Panc1 (cell line): ENCODE results near the gene TLE3. TPM values are rescaled to one million over a fixed set of nuclear protein-coding genes. Genes with fewer than 3 reads are reported as not detected.

Experiments
- ATAC-seq: fragments of 200-7000 bp; cut with Tn5 transposase; 2 replicates; pipeline ENCODE4 v1.9.1; 2020; ENCODE audit warnings: mild to moderate bottlenecking, moderate library complexity
- BruUV-seq: library from RNA; stranded (reverse); fragments of 400-500 nt; replicated peaks from 2 replicates; lab custom pipeline; 2021; lab: Mats Ljungman, UMichigan
- CTCF ChIA-PET: fragments of 300-600 bp; sonication (Branson Sonifier 250); formaldehyde crosslinking; loops from one replicate; lab custom pipeline; 2022; ENCODE audit warnings: antibody characterized with exemption; lab: Charles Lee
- POLR2A ChIA-PET: fragments of 300-600 bp; sonication (Branson Sonifier 250); formaldehyde crosslinking; loops from one replicate; lab custom pipeline; 2022; ENCODE audit warnings: antibody characterized with exemption; lab: Charles Lee
- DNase-seq: peaks from one replicate; pipeline ENCODE4 v3.0.0-alpha.2; 2010; ENCODE audit warnings: low read depth, low spot score
- H3K27ac ChIP-seq: 2 replicates; pipeline ENCODE4 v1.5.1; 2011; ENCODE audit warnings: mild to moderate bottlenecking, low read length, inconsistent platforms
- H3K27me3 ChIP-seq: fragments of 200-500 bp; sonication (Bioruptor generic); 2 replicates; pipeline ENCODE4 v1.6.0; 2014; ENCODE audit warnings: low read length, inconsistent platforms; ENCODE audit not compliant: control insufficient read depth, insufficient read depth
- H3K36me3 ChIP-seq: fragments of 200-500 bp; sonication (Bioruptor generic); 2 replicates; pipeline ENCODE4 v1.5.1; 2014; ENCODE audit warnings: inconsistent platforms, mild to moderate bottlenecking, low read length, moderate library complexity; ENCODE audit not compliant: control insufficient read depth, insufficient read depth
- H3K4me1 ChIP-seq: 2 replicates; pipeline ENCODE4 v1.5.1; 2011; ENCODE audit warnings: inconsistent platforms, mild to moderate bottlenecking, low read length, moderate library complexity; ENCODE audit not compliant: control insufficient read depth, insufficient read depth
- H3K4me3 ChIP-seq, 2 experiments: 2 replicates each; pipeline ENCODE4 v1.5.1; 2011 to 2012; ENCODE audit warnings: low read depth in 2 of 2, low read length in 2 of 2, mild to moderate bottlenecking in 2 of 2, inconsistent platforms in 1 of 2, moderate library complexity in 1 of 2
- H3K9me3 ChIP-seq: fragments of 200-500 bp; sonication (Bioruptor generic); 2 replicates; pipeline ENCODE4 v1.5.1; 2014; ENCODE audit warnings: low read depth, mild to moderate bottlenecking, inconsistent platforms, low read length, moderate library complexity; ENCODE audit not compliant: control insufficient read depth, insufficient read depth
- POLR2AphosphoS5 ChIP-seq: IDR thresholded peaks from 2 replicates; pipeline ENCODE4 v1.6.1; 2012; ENCODE audit warnings: mild to moderate bottlenecking, low read depth, low read length, moderate library complexity
- SIN3A ChIP-seq: IDR thresholded peaks from 2 replicates; pipeline ENCODE4 v1.6.1; 2012; ENCODE audit warnings: low read depth, mild to moderate bottlenecking, low read length, moderate library complexity, borderline replicate concordance; ENCODE audit not compliant: insufficient read depth
- TCF7L2 ChIP-seq: IDR thresholded peaks from 2 replicates; pipeline ENCODE4 v1.6.1; 2011; ENCODE audit warnings: mild to moderate bottlenecking, low read depth, low read length, inconsistent platforms
- in situ Hi-C: cut with HindIII; loops from 2 replicates; pipeline ENCODE4 v1.10.0; 2016; ENCODE audit warnings: low sequenced_read_pairs, low pct_unique_long_range_greater_than_20kb
- intact Hi-C: fragments of 100-400 bp; cut with micrococcal nuclease; formaldehyde crosslinking; loops from one replicate; pipeline ENCODE4 v1.10.0; 2022; ENCODE audit not compliant: unreplicated experiment
- total RNA-seq: library from RNA; stranded (reverse); gene quantifications from one replicate; pipeline ENCODE4 v1.2.1, GENCODE V29; 2021; ENCODE audit not compliant: unreplicated experiment
- TF ChIP-seq, protein P1 (sequence below), 2 experiments: IDR thresholded peaks; 2 replicates each; pipeline ENCODE4 v1.6.1; 2011 to 2012; ENCODE audit warnings: low read depth in 2 of 2, control low read depth in 1 of 2, low read length in 1 of 2, mild to moderate bottlenecking in 1 of 2, moderate library complexity in 1 of 2; ENCODE audit not compliant: insufficient read depth in 1 of 2
- TF ChIP-seq, protein P2 (sequence below): fragments of 450-650 bp; IDR thresholded peaks from 2 replicates; pipeline ENCODE4 v1.5.1; 2017; ENCODE audit warnings: mild to moderate bottlenecking

The TLE3 gene
- total RNA-seq, 1 experiment from 2014 or later: 132 TPM

DNA sequence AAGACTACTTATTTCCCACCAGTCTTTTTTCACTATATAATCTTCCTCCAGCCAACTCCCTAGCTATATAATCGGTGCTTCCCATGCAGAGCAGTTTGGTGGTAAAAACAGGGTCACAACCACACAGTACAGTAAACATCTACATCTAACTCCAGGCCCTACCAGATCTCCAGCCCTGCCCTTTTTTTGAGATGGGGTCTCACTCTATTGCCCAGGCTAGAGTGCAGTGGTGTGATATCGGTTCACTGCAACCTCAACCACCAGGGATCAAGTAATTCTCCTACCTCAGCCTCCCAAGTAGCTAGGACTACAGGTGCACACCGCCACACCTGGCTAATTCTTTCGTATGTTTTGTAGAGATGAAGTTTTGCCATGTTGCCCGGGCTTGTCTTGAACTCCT, 49.1 kb upstream of the TLE3 start:
- ChIA-PET CTCF (no interaction called here), POLR2A (no interaction called here)
- no peak overlapping the region for H3K27ac ChIP-seq
- TF ChIP-seq, protein P1, sequence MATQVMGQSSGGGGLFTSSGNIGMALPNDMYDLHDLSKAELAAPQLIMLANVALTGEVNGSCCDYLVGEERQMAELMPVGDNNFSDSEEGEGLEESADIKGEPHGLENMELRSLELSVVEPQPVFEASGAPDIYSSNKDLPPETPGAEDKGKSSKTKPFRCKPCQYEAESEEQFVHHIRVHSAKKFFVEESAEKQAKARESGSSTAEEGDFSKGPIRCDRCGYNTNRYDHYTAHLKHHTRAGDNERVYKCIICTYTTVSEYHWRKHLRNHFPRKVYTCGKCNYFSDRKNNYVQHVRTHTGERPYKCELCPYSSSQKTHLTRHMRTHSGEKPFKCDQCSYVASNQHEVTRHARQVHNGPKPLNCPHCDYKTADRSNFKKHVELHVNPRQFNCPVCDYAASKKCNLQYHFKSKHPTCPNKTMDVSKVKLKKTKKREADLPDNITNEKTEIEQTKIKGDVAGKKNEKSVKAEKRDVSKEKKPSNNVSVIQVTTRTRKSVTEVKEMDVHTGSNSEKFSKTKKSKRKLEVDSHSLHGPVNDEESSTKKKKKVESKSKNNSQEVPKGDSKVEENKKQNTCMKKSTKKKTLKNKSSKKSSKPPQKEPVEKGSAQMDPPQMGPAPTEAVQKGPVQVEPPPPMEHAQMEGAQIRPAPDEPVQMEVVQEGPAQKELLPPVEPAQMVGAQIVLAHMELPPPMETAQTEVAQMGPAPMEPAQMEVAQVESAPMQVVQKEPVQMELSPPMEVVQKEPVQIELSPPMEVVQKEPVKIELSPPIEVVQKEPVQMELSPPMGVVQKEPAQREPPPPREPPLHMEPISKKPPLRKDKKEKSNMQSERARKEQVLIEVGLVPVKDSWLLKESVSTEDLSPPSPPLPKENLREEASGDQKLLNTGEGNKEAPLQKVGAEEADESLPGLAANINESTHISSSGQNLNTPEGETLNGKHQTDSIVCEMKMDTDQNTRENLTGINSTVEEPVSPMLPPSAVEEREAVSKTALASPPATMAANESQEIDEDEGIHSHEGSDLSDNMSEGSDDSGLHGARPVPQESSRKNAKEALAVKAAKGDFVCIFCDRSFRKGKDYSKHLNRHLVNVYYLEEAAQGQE (IDR thresholded peaks at IDR 0.05; ENCODE audit: insufficient read depth in 1 of 2, low read depth in 2 of 2, low read length in 1 of 2): no peak
- no peak for TF ChIP-seq TCF7L2
- no peak for TF ChIP-seq SIN3A
- TF ChIP-seq POLR2AphosphoS5: no peak
- no peak for DNase-seq
- H3K4me1 ChIP-seq: peaks cover 8% of the 10 kb centered on the region
- H3K9me3 ChIP-seq: no peaks in the 10 kb centered on the region
- intact Hi-C loops: no loop called here
- no peak overlapping the region for H3K4me3 ChIP-seq
- BruUV-seq: no TSS peak
- H3K36me3 ChIP-seq: no peaks in the 10 kb centered on the region
- H3K27me3 ChIP-seq: no peaks in the 10 kb centered on the region
- in situ Hi-C loops: no loop called here
- no peak for ATAC-seq

DNA sequence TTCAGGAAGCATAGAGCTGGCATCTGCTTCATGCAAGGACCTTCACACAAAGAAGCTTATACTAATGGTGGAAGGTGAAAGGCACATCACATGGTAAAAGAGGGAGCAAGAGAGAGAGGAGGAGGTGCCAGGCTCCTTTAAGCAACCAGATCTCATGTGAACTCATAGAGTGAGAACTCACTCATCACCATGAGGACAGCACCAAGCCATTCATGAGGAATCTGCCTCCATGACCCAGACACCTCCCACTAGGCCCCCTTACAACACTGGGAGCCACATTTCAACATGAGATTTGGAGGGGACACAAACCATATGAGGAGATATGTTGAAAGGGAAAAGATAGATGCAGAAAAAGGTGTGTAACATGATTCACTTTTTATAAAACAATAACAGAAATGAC, 48.4 kb upstream of the TLE3 start:
- Histone ChIP-seq H3K27me3 (no peaks in the 10 kb centered on the region), H3K9me3 (no peaks in the 10 kb centered on the region), H3K27ac (no peak overlapping the region), H3K4me1 (peaks cover 4% of the 10 kb centered on the region), H3K4me3 (no peak overlapping the region), H3K36me3 (no peaks in the 10 kb centered on the region)
- no TSS peak for BruUV-seq
- intact Hi-C loops: no loop called here
- in situ Hi-C loops: no loop called here
- ChIA-PET POLR2A (no interaction called here), CTCF (no interaction called here)
- ATAC-seq: no peak
- no peak for DNase-seq
- TF ChIP-seq, protein P2, sequence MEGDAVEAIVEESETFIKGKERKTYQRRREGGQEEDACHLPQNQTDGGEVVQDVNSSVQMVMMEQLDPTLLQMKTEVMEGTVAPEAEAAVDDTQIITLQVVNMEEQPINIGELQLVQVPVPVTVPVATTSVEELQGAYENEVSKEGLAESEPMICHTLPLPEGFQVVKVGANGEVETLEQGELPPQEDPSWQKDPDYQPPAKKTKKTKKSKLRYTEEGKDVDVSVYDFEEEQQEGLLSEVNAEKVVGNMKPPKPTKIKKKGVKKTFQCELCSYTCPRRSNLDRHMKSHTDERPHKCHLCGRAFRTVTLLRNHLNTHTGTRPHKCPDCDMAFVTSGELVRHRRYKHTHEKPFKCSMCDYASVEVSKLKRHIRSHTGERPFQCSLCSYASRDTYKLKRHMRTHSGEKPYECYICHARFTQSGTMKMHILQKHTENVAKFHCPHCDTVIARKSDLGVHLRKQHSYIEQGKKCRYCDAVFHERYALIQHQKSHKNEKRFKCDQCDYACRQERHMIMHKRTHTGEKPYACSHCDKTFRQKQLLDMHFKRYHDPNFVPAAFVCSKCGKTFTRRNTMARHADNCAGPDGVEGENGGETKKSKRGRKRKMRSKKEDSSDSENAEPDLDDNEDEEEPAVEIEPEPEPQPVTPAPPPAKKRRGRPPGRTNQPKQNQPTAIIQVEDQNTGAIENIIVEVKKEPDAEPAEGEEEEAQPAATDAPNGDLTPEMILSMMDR: no peak
- TF ChIP-seq, protein P1 (IDR thresholded peaks at IDR 0.05; ENCODE audit: insufficient read depth in 1 of 2, low read depth in 2 of 2, low read length in 1 of 2): no peak
- no peak for TF ChIP-seq POLR2AphosphoS5
- TF ChIP-seq TCF7L2: no peak
- TF ChIP-seq SIN3A: no peak
